Measurements from ENCODE around the gene POSTN. TPM values are rescaled to one million over a fixed set of nuclear protein-coding genes. Genes with fewer than 3 reads are reported as not detected.

The POSTN gene
- total RNA-seq, result not detected

GRCh38 chr13:37598597-37598996 is at the start of gene POSTN:
Gene POSTN (minus strand): TSS chr13:37598768. CDS start chr13:37598726, 42 bp downstream.
- no peaks in the 10 kb centered on the region for H3K27me3 Mint-ChIP-seq
- no peaks in the 10 kb centered on the region for H3K9me3 Mint-ChIP-seq
- no peak within 1 kb of the TSS for H3K4me3 Mint-ChIP-seq
- H3K27ac Mint-ChIP-seq, result no peak within 1 kb of the TSS
- H3K4me1 Mint-ChIP-seq, result no peaks in the 10 kb centered on the region
- no peak for DNase-seq
- no peaks in the 10 kb centered on the region for H3K36me3 Mint-ChIP-seq

- no peaks in the 10 kb centered on the region for H3K36me3 Mint-ChIP-seq
- DNase-seq, result no peak
- no peaks in the 10 kb centered on the region for H3K9me3 Mint-ChIP-seq
- no peaks in the 10 kb centered on the region for H3K4me1 Mint-ChIP-seq
- H3K4me3 Mint-ChIP-seq, result no peak overlapping the region
- no peak overlapping the region for H3K27ac Mint-ChIP-seq
- no peaks in the 10 kb centered on the region for H3K27me3 Mint-ChIP-seq
These were observed 48.6 kb upstream of the POSTN start for GRCh38 chr13:37647031-37647650.

GRCh38 chr13:37646531-37646930 is 48.0 kb upstream of the POSTN start:
- Mint-ChIP-seq H3K36me3 (no peaks in the 10 kb centered on the region), H3K4me1 (no peaks in the 10 kb centered on the region), H3K27ac (no peak overlapping the region), H3K4me3 (no peak overlapping the region), H3K27me3 (no peaks in the 10 kb centered on the region), H3K9me3 (no peaks in the 10 kb centered on the region)
- no peak for DNase-seq

GRCh38 chr13:37645181-37645740 is 46.7 kb upstream of the POSTN start:
- H3K9me3 Mint-ChIP-seq, result no peaks in the 10 kb centered on the region
- no peaks in the 10 kb centered on the region for H3K4me1 Mint-ChIP-seq
- H3K36me3 Mint-ChIP-seq, result no peaks in the 10 kb centered on the region
- no peak for DNase-seq
- no peaks in the 10 kb centered on the region for H3K27me3 Mint-ChIP-seq
- no peak overlapping the region for H3K27ac Mint-ChIP-seq
- no peak overlapping the region for H3K4me3 Mint-ChIP-seq

- no peaks in the 10 kb centered on the region for H3K27me3 Mint-ChIP-seq
- no peak overlapping the region for H3K4me3 Mint-ChIP-seq
- no peaks in the 10 kb centered on the region for H3K4me1 Mint-ChIP-seq
- no peaks in the 10 kb centered on the region for H3K36me3 Mint-ChIP-seq
- no peak overlapping the region for H3K27ac Mint-ChIP-seq
- no peaks in the 10 kb centered on the region for H3K9me3 Mint-ChIP-seq
- no peak for DNase-seq
These were observed 42.8 kb upstream of the POSTN start for GRCh38 chr13:37641391-37641790.

GRCh38 chr13:37640499-37640898 is 41.9 kb upstream of the POSTN start:
- DNase-seq, result no peak
- Mint-ChIP-seq H3K27me3 (no peaks in the 10 kb centered on the region), H3K9me3 (no peaks in the 10 kb centered on the region), H3K36me3 (no peaks in the 10 kb centered on the region), H3K27ac (no peak overlapping the region), H3K4me1 (no peaks in the 10 kb centered on the region), H3K4me3 (no peak overlapping the region)

GRCh38 chr13:37636701-37637100 is 38.1 kb upstream of the POSTN start:
- no peaks in the 10 kb centered on the region for H3K27me3 Mint-ChIP-seq
- H3K27ac Mint-ChIP-seq, result no peak overlapping the region
- no peaks in the 10 kb centered on the region for H3K9me3 Mint-ChIP-seq
- no peak overlapping the region for H3K4me3 Mint-ChIP-seq
- no peaks in the 10 kb centered on the region for H3K36me3 Mint-ChIP-seq
- no peak for DNase-seq
- no peaks in the 10 kb centered on the region for H3K4me1 Mint-ChIP-seq

GRCh38 chr13:37632294-37632693 is 33.7 kb upstream of the POSTN start:
- no peak overlapping the region for H3K27ac Mint-ChIP-seq
- no peaks in the 10 kb centered on the region for H3K36me3 Mint-ChIP-seq
- no peak for DNase-seq
- H3K4me1 Mint-ChIP-seq, result no peaks in the 10 kb centered on the region
- no peaks in the 10 kb centered on the region for H3K9me3 Mint-ChIP-seq
- no peaks in the 10 kb centered on the region for H3K27me3 Mint-ChIP-seq
- no peak overlapping the region for H3K4me3 Mint-ChIP-seq

- Mint-ChIP-seq H3K27me3 (no peaks in the 10 kb centered on the region), H3K4me1 (no peaks in the 10 kb centered on the region), H3K27ac (no peak overlapping the region), H3K4me3 (no peak overlapping the region), H3K36me3 (no peaks in the 10 kb centered on the region), H3K9me3 (no peaks in the 10 kb centered on the region)
- DNase-seq, result no peak
These were observed 28.9 kb upstream of the POSTN start for GRCh38 chr13:37627428-37627827.

GRCh38 chr13:37621811-37622361 is 23.3 kb upstream of the POSTN start:
- no peak overlapping the region for H3K4me3 Mint-ChIP-seq
- DNase-seq, result no peak
- no peaks in the 10 kb centered on the region for H3K4me1 Mint-ChIP-seq
- H3K9me3 Mint-ChIP-seq, result peaks cover 1% of the 10 kb centered on the region
- H3K27ac Mint-ChIP-seq, result no peak overlapping the region
- no peaks in the 10 kb centered on the region for H3K36me3 Mint-ChIP-seq
- H3K27me3 Mint-ChIP-seq, result no peaks in the 10 kb centered on the region

- Mint-ChIP-seq H3K27me3 (no peaks in the 10 kb centered on the region), H3K36me3 (no peaks in the 10 kb centered on the region), H3K4me3 (no peak overlapping the region), H3K27ac (no peak overlapping the region), H3K9me3 (peaks cover 1% of the 10 kb centered on the region), H3K4me1 (no peaks in the 10 kb centered on the region)
- no peak for DNase-seq
These were observed 20.0 kb upstream of the POSTN start for GRCh38 chr13:37618554-37618953.

- Mint-ChIP-seq H3K4me1 (no peaks in the 10 kb centered on the region), H3K27ac (no peak overlapping the region), H3K4me3 (no peak overlapping the region)
These were observed 18.6 kb upstream of the POSTN start for GRCh38 chr13:37617173-37617572.

GRCh38 chr13:37616131-37616530 is 17.6 kb upstream of the POSTN start:
- no peaks in the 10 kb centered on the region for H3K36me3 Mint-ChIP-seq
- peaks cover 1% of the 10 kb centered on the region for H3K9me3 Mint-ChIP-seq
- DNase-seq, result no peak
- H3K4me3 Mint-ChIP-seq, result no peak overlapping the region
- H3K4me1 Mint-ChIP-seq, result no peaks in the 10 kb centered on the region
- H3K27ac Mint-ChIP-seq, result no peak overlapping the region
- no peaks in the 10 kb centered on the region for H3K27me3 Mint-ChIP-seq

More at GRCh38 chr13:37617173-37617572, 18.6 kb upstream of the POSTN start:
- DNase-seq, result no peak
- Mint-ChIP-seq H3K27me3 (no peaks in the 10 kb centered on the region), H3K36me3 (no peaks in the 10 kb centered on the region), H3K9me3 (peaks cover 1% of the 10 kb centered on the region)

GRCh38 chr13:37615276-37615675 is 16.7 kb upstream of the POSTN start:
- no peaks in the 10 kb centered on the region for H3K4me1 Mint-ChIP-seq
- H3K4me3 Mint-ChIP-seq, result no peak overlapping the region
- no peaks in the 10 kb centered on the region for H3K36me3 Mint-ChIP-seq
- H3K27ac Mint-ChIP-seq, result no peak overlapping the region
- H3K27me3 Mint-ChIP-seq, result no peaks in the 10 kb centered on the region
- DNase-seq, result no peak
- H3K9me3 Mint-ChIP-seq, result peaks cover 1% of the 10 kb centered on the region

GRCh38 chr13:37613638-37614037 is 15.1 kb upstream of the POSTN start:
- H3K4me3 Mint-ChIP-seq, result no peak overlapping the region
- H3K9me3 Mint-ChIP-seq, result no peaks in the 10 kb centered on the region
- H3K27me3 Mint-ChIP-seq, result no peaks in the 10 kb centered on the region
- H3K27ac Mint-ChIP-seq, result no peak overlapping the region
- no peak for DNase-seq
- H3K36me3 Mint-ChIP-seq, result no peaks in the 10 kb centered on the region
- no peaks in the 10 kb centered on the region for H3K4me1 Mint-ChIP-seq

- no peak overlapping the region for H3K4me3 Mint-ChIP-seq
- H3K4me1 Mint-ChIP-seq, result no peaks in the 10 kb centered on the region
- no peak for DNase-seq
- H3K27ac Mint-ChIP-seq, result no peak overlapping the region
- H3K9me3 Mint-ChIP-seq, result no peaks in the 10 kb centered on the region
- H3K27me3 Mint-ChIP-seq, result no peaks in the 10 kb centered on the region
- H3K36me3 Mint-ChIP-seq, result no peaks in the 10 kb centered on the region
These were observed 14.7 kb upstream of the POSTN start for GRCh38 chr13:37613236-37613635.
